Measurements from ENCODE around the gene SMAD6. TPM values are rescaled to one million over a fixed set of nuclear protein-coding genes. Genes with fewer than 3 reads are reported as not detected.
A peak's percentile ranks its signal among the peaks of the same experiment; 100 is the strongest.

SMAD6 gene
- total RNA-seq, 1 donor = 31.8 TPM

DNA sequence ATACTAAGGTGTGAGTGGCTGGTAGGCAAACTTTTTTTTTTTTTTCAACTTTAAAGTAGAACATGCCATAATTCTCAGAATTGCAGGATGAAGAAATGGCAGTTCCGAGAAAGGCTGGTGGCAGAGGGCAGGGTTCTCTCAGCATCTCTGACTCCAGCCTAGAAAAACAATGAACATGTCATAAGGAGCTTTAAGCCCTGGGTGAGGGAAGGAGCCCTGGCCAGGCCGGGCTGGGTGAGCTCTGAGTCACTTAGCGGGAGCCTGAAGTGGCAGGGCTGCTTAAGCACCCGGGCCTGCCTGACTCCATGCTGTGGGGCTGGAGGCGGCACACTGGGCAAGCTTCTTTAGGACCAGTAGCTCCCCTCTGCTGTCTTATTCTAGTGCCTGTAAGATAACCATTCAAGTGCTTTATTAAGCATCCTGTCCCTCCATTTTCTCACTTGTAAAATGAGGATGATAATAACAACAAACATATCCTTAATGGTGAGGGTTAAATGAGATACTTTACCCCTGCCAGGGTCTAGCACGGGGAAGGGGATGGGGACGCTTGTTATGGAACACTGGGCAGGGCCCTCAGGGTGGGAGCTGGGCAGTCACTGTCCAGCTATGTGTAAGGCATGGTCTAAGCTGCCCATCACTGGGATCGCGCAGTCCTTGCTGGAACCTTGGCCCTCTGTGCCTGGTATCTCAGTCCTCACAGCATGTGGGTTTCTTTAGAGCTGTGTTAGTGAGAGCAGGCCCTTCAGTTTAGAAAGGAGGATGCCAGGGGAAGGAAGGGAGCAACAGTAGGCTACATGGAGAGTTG, 18.4 kb downstream of the SMAD6 start:
- peak; percentile 97 for DNase-seq (ENCODE audit: insufficient read length, low spot score, missing footprints)
- H3K9me3 ChIP-seq (ENCODE audit: low read depth, low read length) = no peaks in the 10 kb centered on the region
- peak overlapping the region; percentile 85 for H3K27ac ChIP-seq (ENCODE audit: low read depth, low read length)
- H4K20me1 ChIP-seq (ENCODE audit: insufficient read depth, low read length) = peaks cover 44% of the 10 kb centered on the region
- no peaks in the 10 kb centered on the region for H3K27me3 ChIP-seq (ENCODE audit: insufficient read depth, low read length)
- peak overlapping the region; percentile 37 for H3K4me2 ChIP-seq (ENCODE audit: insufficient read depth, low read length)
- TF ChIP-seq, protein P1, sequence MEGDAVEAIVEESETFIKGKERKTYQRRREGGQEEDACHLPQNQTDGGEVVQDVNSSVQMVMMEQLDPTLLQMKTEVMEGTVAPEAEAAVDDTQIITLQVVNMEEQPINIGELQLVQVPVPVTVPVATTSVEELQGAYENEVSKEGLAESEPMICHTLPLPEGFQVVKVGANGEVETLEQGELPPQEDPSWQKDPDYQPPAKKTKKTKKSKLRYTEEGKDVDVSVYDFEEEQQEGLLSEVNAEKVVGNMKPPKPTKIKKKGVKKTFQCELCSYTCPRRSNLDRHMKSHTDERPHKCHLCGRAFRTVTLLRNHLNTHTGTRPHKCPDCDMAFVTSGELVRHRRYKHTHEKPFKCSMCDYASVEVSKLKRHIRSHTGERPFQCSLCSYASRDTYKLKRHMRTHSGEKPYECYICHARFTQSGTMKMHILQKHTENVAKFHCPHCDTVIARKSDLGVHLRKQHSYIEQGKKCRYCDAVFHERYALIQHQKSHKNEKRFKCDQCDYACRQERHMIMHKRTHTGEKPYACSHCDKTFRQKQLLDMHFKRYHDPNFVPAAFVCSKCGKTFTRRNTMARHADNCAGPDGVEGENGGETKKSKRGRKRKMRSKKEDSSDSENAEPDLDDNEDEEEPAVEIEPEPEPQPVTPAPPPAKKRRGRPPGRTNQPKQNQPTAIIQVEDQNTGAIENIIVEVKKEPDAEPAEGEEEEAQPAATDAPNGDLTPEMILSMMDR (IDR thresholded peaks at IDR 0.05; ENCODE audit: extremely low read depth, low read depth, low read length) = no peak
- H3K36me3 ChIP-seq (ENCODE audit: insufficient read depth, low read length) = peaks cover 62% of the 10 kb centered on the region
- no peak overlapping the region for H3K4me3 ChIP-seq (ENCODE audit: insufficient read depth, low read length)
- H2AFZ ChIP-seq (ENCODE audit: low read length) = no peak overlapping the region
- peaks cover 61% of the 10 kb centered on the region for H3K4me1 ChIP-seq (ENCODE audit: insufficient read depth, low read length)
- H3K79me2 ChIP-seq (ENCODE audit: insufficient read depth, low read length) = peaks cover 96% of the 10 kb centered on the region

DNA sequence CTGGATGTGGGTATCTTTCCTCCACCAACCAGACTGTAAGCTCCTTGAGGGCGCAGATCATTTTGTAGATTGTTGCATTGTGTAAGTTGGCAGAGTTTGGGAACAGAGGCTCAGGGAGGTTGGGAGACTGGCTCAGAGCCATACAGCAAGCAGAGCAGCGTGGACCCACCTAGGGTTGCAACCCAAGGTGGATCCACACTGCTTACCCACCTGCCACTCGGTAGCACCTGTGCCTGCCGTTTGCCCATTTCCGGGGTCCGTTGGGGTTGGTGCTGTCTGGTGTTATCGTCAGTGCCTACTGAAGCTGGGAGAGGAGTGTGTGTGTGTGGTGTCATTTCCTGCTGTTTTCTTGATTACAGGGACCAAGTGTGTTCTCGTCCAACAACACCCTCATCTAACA, 19.0 kb downstream of the SMAD6 start:
- Histone ChIP-seq H3K27ac (ENCODE audit: low read depth, low read length) (peak overlapping the region; percentile 85), H2AFZ (ENCODE audit: low read length) (no peak overlapping the region), H3K79me2 (ENCODE audit: insufficient read depth, low read length) (peaks cover 96% of the 10 kb centered on the region), H3K4me3 (ENCODE audit: insufficient read depth, low read length) (no peak overlapping the region), H3K9me3 (ENCODE audit: low read depth, low read length) (no peaks in the 10 kb centered on the region), H3K4me2 (ENCODE audit: insufficient read depth, low read length) (no peak overlapping the region), H3K27me3 (ENCODE audit: insufficient read depth, low read length) (no peaks in the 10 kb centered on the region), H3K4me1 (ENCODE audit: insufficient read depth, low read length) (peaks cover 57% of the 10 kb centered on the region), H4K20me1 (ENCODE audit: insufficient read depth, low read length) (peaks cover 50% of the 10 kb centered on the region), H3K36me3 (ENCODE audit: insufficient read depth, low read length) (peaks cover 58% of the 10 kb centered on the region)
- no peak for DNase-seq (ENCODE audit: insufficient read length, low spot score, missing footprints)
- TF ChIP-seq, protein P1 (IDR thresholded peaks at IDR 0.05; ENCODE audit: extremely low read depth, low read depth, low read length) = no peak

DNA sequence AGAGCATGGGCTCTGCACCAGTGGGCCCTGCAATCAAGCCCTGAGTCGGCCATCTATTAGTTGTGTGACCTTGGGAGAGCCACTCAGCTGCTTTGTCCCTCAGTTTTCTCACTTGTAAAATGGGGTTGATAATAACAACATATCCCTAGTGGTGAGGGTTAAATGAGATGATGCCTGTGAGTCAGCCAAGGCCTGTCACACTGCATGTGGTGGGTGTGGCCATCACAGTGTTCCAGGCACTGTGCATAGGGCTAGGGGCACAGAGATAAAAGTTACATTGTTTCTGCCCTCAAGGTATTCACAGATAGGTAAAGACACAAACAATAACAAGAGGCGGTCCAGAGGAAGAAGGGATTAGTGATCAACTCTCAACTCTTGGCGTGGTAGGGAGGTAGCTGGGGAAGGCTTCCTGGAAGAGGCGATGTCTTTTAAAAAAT, 19.5 kb downstream of the SMAD6 start:
- Histone ChIP-seq H3K4me1 (ENCODE audit: insufficient read depth, low read length) (peaks cover 54% of the 10 kb centered on the region), H2AFZ (ENCODE audit: low read length) (no peak overlapping the region), H3K27me3 (ENCODE audit: insufficient read depth, low read length) (no peaks in the 10 kb centered on the region), H3K4me2 (ENCODE audit: insufficient read depth, low read length) (no peak overlapping the region), H3K9me3 (ENCODE audit: low read depth, low read length) (no peaks in the 10 kb centered on the region), H3K79me2 (ENCODE audit: insufficient read depth, low read length) (peaks cover 96% of the 10 kb centered on the region), H3K27ac (ENCODE audit: low read depth, low read length) (peak overlapping the region; percentile 85), H3K36me3 (ENCODE audit: insufficient read depth, low read length) (peaks cover 53% of the 10 kb centered on the region), H4K20me1 (ENCODE audit: insufficient read depth, low read length) (peaks cover 50% of the 10 kb centered on the region), H3K4me3 (ENCODE audit: insufficient read depth, low read length) (no peak overlapping the region)
- TF ChIP-seq, protein P1 (IDR thresholded peaks at IDR 0.05; ENCODE audit: extremely low read depth, low read depth, low read length) = no peak
- DNase-seq (ENCODE audit: insufficient read length, low spot score, missing footprints) = peak; percentile 70

DNA sequence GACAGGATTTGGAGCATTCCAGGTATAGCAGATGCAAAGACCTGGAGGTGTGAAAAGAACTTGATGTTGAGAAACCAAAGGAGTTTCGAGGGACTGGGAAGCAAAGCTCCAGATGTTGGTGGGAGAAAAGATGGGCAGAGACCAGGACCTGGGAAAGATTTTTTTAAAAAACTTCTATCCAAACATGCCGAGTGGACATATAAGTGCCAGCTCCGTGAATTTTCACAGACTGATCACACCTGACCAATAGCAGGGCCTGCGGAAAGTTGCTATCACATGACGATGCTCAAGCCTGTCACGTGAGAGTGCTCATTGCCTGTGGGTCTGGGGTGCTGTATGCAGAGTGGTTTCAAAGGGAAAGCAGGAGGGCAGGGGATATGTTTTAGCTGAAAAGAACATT, 19.9 kb downstream of the SMAD6 start:
- H3K4me1 ChIP-seq (ENCODE audit: insufficient read depth, low read length) = peaks cover 52% of the 10 kb centered on the region
- H3K4me2 ChIP-seq (ENCODE audit: insufficient read depth, low read length) = no peak overlapping the region
- no peak overlapping the region for H3K4me3 ChIP-seq (ENCODE audit: insufficient read depth, low read length)
- H3K27ac ChIP-seq (ENCODE audit: low read depth, low read length) = peak overlapping the region; percentile 85
- TF ChIP-seq, protein P1 (IDR thresholded peaks at IDR 0.05; ENCODE audit: extremely low read depth, low read depth, low read length) = no peak
- DNase-seq (ENCODE audit: insufficient read length, low spot score, missing footprints) = peak; percentile 79
- no peaks in the 10 kb centered on the region for H3K9me3 ChIP-seq (ENCODE audit: low read depth, low read length)
- H3K27me3 ChIP-seq (ENCODE audit: insufficient read depth, low read length) = no peaks in the 10 kb centered on the region
- H3K79me2 ChIP-seq (ENCODE audit: insufficient read depth, low read length) = peaks cover 96% of the 10 kb centered on the region
- no peak overlapping the region for H2AFZ ChIP-seq (ENCODE audit: low read length)
- peaks cover 48% of the 10 kb centered on the region for H3K36me3 ChIP-seq (ENCODE audit: insufficient read depth, low read length)
- H4K20me1 ChIP-seq (ENCODE audit: insufficient read depth, low read length) = peaks cover 50% of the 10 kb centered on the region

All from osteoblast (primary cell).